Effector memory CD4-positive, alpha-beta T cell (primary cell): Measurements from ENCODE around the gene ERBB4.

Experiments
- DNase-seq, 3 donors: peaks; one replicate each; pipeline ENCODE4 v3.0.0-alpha.2; 2020
- H3K27ac ChIP-seq: 2 replicates; pipeline ENCODE4 v1.7.0; 2013; ENCODE audit warnings: mild to moderate bottlenecking, low read length, moderate library complexity; ENCODE audit not compliant: insufficient read depth, poor library complexity, severe bottlenecking
- H3K27me3 ChIP-seq: replicated peaks from 2 replicates; pipeline ENCODE4 v1.7.0; 2013; ENCODE audit warnings: mild to moderate bottlenecking, low read length; ENCODE audit not compliant: insufficient read depth, control insufficient read depth, poor library complexity, severe bottlenecking
- H3K36me3 ChIP-seq: 2 replicates; pipeline ENCODE4 v1.7.0; 2013; ENCODE audit warnings: mild to moderate bottlenecking, low read length, moderate library complexity; ENCODE audit not compliant: control insufficient read depth, insufficient read depth
- H3K4me1 ChIP-seq: 2 replicates; pipeline ENCODE4 v1.7.0; 2013; ENCODE audit warnings: low read length, mild to moderate bottlenecking; ENCODE audit not compliant: control insufficient read depth, insufficient read depth, poor library complexity, severe bottlenecking
- H3K4me3 ChIP-seq: 2 replicates; pipeline ENCODE4 v1.7.0; 2013; ENCODE audit warnings: low read length, low read depth, mild to moderate bottlenecking; ENCODE audit not compliant: insufficient read depth, poor library complexity, severe bottlenecking
- H3K9me3 ChIP-seq: 2 replicates; pipeline ENCODE4 v1.7.0; 2013; ENCODE audit warnings: mild to moderate bottlenecking, low read length, moderate library complexity; ENCODE audit not compliant: control insufficient read depth

The ERBB4 gene

GRCh38 chr2:212539072-212539880 is 674 bp upstream of the ERBB4 start:
- H3K4me3 ChIP-seq, result no peak overlapping the region
- H3K4me1 ChIP-seq, result no peaks in the 10 kb centered on the region

GRCh38 chr2:212537726-212538304 is 787 bp downstream of the ERBB4 start:
- DNase-seq, result no peak
- Histone ChIP-seq H3K9me3 (no peaks in the 10 kb centered on the region), H3K4me1 (no peaks in the 10 kb centered on the region), H3K4me3 (no peak overlapping the region), H3K36me3 (no peaks in the 10 kb centered on the region), H3K27me3 (peaks cover 10% of the 10 kb centered on the region), H3K27ac (no peak overlapping the region)

More at GRCh38 chr2:212539072-212539880, 674 bp upstream of the ERBB4 start:
- H3K36me3 ChIP-seq, result no peaks in the 10 kb centered on the region
- no peak overlapping the region for H3K27ac ChIP-seq
- H3K27me3 ChIP-seq, result peaks cover 7% of the 10 kb centered on the region
- no peaks in the 10 kb centered on the region for H3K9me3 ChIP-seq
- DNase-seq, result no peak

DNA sequence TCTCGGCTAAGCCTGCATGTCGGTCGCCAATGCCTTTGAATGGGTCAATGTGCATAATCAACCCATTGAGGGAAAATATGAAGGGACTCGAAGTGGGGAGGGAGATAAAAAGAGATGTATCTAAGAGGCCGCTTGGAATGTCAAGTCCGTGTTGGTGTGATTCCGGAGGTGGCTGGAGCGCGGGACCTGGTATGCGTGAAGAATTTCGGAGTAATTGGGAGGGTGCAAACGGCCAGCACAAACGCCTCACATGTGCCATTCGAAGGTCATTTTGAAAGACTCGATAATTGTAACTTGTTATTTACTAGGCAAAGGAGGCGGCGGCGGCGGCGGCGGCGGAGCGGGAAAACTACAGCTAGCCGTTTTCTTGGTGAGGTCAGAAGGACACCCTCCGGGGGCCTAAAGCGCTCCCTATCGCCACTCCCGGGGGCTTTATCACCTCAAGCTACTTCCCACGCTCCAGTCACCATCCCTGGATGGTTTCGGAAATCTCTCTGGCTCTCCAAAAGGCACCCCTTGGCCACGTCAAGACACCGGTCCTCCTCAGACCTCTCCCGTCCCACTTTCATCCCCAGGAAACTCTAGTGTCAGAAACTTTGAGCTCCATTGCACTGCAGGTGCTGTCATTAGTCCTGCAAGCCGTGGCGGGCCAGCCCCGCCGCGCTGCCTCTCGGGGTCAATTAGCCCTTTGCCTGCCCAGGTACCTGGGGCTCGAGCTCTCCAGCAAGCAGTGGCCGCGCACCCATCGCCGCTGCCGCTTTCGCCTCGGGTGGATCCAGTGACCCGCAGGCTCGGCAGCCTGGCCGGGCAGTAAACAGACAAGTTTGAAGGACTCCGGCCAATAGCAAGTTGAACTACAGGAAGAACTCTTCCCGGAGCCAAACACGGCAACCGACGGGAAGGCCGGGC is 1.5 kb downstream of the ERBB4 start:
- Histone ChIP-seq H3K36me3 (no peaks in the 10 kb centered on the region), H3K27ac (no peak overlapping the region), H3K27me3 (peaks cover 10% of the 10 kb centered on the region), H3K4me3 (no peak overlapping the region), H3K9me3 (no peaks in the 10 kb centered on the region), H3K4me1 (no peaks in the 10 kb centered on the region)
- DNase-seq, result no peak

GRCh38 chr2:212535996-212536816 is 2.4 kb downstream of the ERBB4 start:
- no peak for DNase-seq
- H3K9me3 ChIP-seq, result no peaks in the 10 kb centered on the region
- H3K27ac ChIP-seq, result no peak overlapping the region
- peaks cover 10% of the 10 kb centered on the region for H3K27me3 ChIP-seq
- H3K4me1 ChIP-seq, result no peaks in the 10 kb centered on the region
- H3K36me3 ChIP-seq, result no peaks in the 10 kb centered on the region
- H3K4me3 ChIP-seq, result no peak overlapping the region

GRCh38 chr2:212534336-212534735 is 4.3 kb downstream of the ERBB4 start:
- peaks cover 10% of the 10 kb centered on the region for H3K27me3 ChIP-seq
- H3K27ac ChIP-seq, result no peak overlapping the region
- H3K4me1 ChIP-seq, result no peaks in the 10 kb centered on the region
- H3K36me3 ChIP-seq, result no peaks in the 10 kb centered on the region
- no peak overlapping the region for H3K4me3 ChIP-seq
- no peak for DNase-seq
- no peaks in the 10 kb centered on the region for H3K9me3 ChIP-seq

DNA sequence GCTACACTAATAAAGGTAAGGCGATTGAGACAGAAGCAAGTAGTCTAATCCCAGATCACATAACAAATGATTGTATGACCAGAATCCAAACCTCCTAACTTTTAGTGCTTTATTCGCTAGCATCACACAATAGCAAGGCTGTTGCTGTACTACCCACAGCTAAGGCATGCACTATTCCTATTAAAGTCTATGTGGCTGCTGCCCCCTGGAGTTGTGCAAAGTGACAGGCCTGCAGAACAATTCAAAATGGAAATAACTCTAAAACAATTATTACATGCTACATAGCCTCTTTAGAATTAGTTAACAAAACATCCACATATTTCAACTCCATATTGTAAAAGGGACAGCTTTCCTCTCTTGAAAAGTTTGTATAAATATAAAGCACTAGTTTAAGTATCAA is 6.0 kb downstream of the ERBB4 start:
- no peak for DNase-seq
- no peaks in the 10 kb centered on the region for H3K36me3 ChIP-seq
- H3K9me3 ChIP-seq, result no peaks in the 10 kb centered on the region
- H3K4me3 ChIP-seq, result no peak overlapping the region
- no peaks in the 10 kb centered on the region for H3K4me1 ChIP-seq
- H3K27me3 ChIP-seq, result peaks cover 3% of the 10 kb centered on the region
- H3K27ac ChIP-seq, result no peak overlapping the region

- Histone ChIP-seq H3K27ac (no peak overlapping the region), H3K36me3 (no peaks in the 10 kb centered on the region), H3K9me3 (no peaks in the 10 kb centered on the region), H3K27me3 (peaks cover 3% of the 10 kb centered on the region), H3K4me1 (no peaks in the 10 kb centered on the region), H3K4me3 (no peak overlapping the region)
- no peak for DNase-seq
Observed at GRCh38 chr2:212532087-212532486, 6.5 kb downstream of the ERBB4 start.

DNA sequence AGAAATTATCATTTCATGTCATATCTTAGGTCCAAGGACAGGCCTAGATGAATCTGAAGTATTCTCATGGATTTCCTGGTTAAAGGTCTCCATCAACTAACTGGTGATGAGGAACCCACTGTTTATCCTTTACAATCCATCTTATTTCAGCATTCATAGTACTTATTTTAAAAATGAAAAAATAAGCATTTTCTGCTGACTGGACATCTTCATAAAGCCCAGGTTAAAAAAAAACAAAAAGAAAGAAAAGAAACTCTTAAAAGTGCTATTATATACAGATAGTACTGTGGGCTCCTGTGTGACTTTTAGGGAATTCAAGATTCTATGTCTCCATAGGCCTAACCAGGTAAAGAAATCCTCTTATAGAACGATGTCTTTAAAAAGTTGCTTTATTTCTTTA is 7.1 kb downstream of the ERBB4 start:
- Histone ChIP-seq H3K27ac (no peak overlapping the region), H3K36me3 (no peaks in the 10 kb centered on the region), H3K27me3 (peaks cover 3% of the 10 kb centered on the region), H3K4me3 (no peak overlapping the region), H3K9me3 (no peaks in the 10 kb centered on the region), H3K4me1 (no peaks in the 10 kb centered on the region)
- no peak for DNase-seq

DNA sequence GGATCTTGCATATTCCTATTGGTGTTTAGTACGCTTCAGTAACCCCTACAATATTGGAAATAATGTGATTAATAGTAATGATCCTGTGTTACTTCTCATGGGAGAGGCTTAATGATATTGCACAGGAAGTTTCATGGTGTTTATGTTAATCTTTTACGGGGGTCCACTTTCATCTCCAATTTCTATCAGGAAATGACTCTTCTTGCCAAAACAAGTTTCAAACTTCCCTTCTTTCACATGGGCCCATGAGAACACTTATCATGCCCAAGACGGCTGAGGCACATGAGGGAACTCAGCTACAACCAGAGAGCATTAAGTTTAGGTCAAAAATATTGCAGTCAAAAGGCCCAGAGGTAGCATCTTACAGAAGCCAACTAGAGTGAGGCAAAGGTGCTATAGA is 7.6 kb downstream of the ERBB4 start:
- H3K36me3 ChIP-seq, result no peaks in the 10 kb centered on the region
- H3K4me1 ChIP-seq, result no peaks in the 10 kb centered on the region
- no peak overlapping the region for H3K27ac ChIP-seq
- H3K9me3 ChIP-seq, result no peaks in the 10 kb centered on the region
- H3K4me3 ChIP-seq, result no peak overlapping the region
- peaks cover 3% of the 10 kb centered on the region for H3K27me3 ChIP-seq
- DNase-seq, result no peak
